ENCODE measurements around the gene LATS2.

Gene LATS2

GRCh38 chr13:21015284-21015683 is 46.1 kb downstream of the LATS2 start:
- DNase-seq (ENCODE audit: low read depth): no peak

DNA sequence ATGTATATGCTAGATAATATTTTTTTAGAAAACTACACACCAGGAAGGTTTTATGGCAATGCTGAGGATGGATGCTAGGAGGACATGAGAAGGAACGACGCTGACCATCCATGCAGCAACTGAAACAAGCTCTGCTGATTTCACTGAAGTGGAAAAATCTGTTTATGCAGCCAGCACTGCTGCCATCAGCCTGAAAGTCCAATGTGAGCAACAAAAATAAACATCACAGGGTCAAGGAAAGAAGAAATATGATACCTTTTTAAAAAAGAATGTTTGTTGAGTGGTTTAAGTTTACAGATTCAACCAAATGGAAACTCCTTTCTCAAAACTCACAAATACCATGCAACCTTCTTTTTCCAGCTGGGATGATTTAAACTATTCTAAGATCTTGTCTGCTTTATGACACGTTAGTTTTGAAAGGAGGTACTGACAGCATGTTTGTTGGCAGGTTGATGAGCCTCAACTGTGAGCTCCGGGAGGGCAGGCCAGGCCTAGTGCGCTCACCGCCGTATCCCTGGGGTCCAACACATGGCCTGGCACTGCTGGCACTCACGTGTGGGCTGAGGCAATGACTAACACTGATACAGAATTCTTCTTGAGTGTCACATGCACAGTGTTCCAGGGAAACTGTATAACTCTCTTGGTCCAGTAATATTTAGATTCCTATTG is 46.8 kb downstream of the LATS2 start:
- DNase-seq (ENCODE audit: low read depth): no peak

DNA sequence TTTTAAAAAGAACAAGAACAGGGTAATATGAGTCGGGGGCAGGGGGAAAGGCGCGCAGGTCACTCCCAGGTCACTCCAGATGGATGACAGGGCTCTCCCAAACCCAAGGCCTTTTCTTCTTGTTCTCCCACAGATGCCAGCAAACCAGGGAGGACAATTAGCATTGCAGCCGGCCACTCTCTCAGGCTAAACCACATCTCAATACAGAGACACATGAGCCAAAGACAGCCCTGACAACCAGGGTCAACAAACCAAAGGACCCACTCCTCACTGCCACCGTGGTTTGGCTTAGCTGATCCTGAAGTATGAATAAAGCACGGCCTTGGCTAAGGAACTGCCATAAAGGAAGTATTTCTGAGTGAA is 47.3 kb downstream of the LATS2 start:
- no peak for DNase-seq (ENCODE audit: low read depth)

GRCh38 chr13:21013682-21014038 is 47.7 kb downstream of the LATS2 start:
- DNase-seq (ENCODE audit: low read depth): no peak

GRCh38 chr13:21012841-21013681 is 48.3 kb downstream of the LATS2 start:
- no peak for DNase-seq (ENCODE audit: low read depth)

- no peak for DNase-seq (ENCODE audit: low read depth)
These were observed 49.2 kb downstream of the LATS2 start for GRCh38 chr13:21012211-21012610.

DNA sequence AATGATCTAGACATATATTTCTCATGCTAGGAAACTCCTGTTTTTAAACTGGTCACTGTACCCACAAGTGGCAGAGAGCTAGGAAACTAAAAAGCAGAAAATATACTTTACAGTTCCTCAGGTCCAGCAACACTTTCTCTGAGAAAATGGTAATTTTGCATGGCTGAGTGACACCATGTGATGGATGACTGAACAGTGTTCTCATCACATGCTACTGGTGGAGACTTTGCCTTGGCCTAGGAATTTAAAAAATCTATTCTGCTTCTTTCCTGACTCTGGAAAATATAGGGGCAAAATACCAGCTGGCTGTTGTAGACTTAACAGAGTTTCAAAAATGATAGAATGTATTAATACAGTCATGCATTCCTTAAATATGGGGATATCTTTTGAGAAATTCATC is 50.0 kb downstream of the LATS2 start:
- no peak for DNase-seq (ENCODE audit: low read depth)

- no peak for DNase-seq (ENCODE audit: low read depth)
These were observed 50.8 kb downstream of the LATS2 start for GRCh38 chr13:21010621-21011020.

DNA sequence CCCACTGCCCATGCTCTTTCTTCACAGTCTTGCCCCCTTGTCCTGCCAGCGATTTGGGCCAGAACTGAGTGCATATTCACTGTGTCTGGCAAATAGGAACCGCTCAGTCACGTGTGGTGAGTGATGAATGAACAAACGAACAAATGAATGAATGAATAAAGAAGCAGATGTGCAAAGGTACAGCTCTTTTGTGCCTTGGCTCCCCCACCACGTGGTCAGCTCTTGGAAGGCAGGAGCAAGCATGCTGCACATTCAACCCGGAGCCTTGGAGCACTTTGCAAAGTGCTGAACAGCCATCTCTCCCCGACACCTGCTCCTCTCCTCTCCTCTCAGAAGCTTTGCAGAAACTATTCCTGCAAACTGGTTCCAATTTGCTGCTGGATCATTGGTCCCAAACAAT is 52.4 kb downstream of the LATS2 start:
- DNase-seq (ENCODE audit: low read depth): no peak

GRCh38 chr13:21008026-21008425 is 53.4 kb downstream of the LATS2 start:
- no peak for DNase-seq (ENCODE audit: low read depth)

DNA sequence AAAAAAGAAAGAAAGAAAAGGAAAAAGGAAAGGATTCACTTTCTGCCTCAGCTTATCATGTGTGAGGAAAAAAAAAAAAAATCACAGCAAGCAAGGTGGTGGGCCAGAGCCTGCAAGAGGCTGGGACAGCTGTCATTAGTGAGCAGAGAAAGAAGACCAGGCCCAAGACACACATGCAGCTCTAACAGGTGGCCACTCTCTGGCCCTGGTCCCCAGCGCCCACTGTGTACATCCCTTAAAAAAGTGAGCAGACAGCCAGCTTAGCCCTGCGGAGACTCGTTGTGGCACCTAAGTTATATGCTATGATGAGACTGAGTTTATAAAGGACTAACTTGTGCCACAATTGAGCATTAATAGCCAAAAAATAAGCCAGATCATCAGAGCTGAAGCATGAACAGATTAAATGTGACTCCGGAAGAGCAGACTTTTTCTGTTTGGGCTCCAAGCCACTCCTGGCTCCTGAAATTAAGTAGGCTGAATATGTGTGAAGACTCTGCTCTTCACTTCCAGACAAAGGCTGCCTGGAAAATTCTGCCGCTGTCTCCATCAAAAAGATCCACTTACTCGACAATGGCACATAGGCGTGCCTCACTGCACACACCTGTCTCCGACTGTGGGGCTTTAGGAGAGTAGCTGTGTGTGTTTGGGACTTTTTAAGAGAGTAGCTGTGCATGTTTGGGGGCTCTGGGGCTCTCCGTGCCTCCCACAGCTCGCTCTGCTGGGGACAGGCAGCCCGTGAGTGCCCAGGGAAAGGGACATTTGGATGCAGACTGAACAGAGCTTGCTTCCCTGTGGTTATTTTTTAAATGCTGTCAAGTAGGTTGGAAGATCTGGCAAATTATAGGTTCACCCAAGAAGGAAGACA is 55.0 kb downstream of the LATS2 start:
- no peak for DNase-seq (ENCODE audit: low read depth)

- no peak for DNase-seq (ENCODE audit: low read depth)
These were observed 56.2 kb downstream of the LATS2 start for GRCh38 chr13:21005193-21005592.

GRCh38 chr13:21001471-21001870 is 59.9 kb downstream of the LATS2 start:
- DNase-seq (ENCODE audit: low read depth): no peak

GRCh38 chr13:21000647-21001046 is 60.7 kb downstream of the LATS2 start:
- no peak for DNase-seq (ENCODE audit: low read depth)

DNA sequence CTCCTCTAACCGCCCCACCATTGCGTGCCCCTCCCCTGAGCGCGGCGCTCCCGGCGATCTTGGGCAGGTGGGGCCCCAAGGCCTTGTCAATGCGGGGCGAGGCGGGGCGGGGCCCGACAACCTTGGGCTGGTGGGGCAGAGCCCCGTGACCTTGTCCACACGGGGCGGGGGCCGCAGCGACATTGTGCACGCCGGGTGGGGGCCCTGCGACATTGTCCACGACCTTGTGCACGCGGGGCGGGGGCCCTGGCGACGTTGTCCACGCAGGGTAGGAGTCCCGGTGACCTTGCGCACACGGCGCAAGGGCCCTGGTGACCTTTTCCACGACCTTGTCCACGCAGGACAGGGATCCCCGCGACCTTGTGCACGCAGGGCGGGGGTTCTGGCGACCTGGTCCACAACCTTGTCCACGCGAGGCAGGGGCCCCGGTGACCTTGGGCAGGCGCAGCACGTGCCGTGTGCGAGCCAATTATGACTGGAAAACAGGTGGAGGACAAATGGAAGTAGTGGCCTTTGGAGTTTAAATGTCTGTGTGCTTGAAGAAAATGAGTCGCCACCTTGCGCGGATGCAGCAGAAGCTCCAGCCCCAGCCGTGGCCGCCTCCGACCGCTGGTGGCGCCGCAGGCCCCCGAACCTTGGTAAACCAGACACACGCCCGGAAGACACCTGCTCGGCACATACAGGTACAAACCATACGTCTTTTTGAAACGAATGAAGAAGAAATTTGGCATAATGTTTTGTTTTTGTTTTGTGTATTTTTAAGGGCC is 62.6 kb downstream of the LATS2 start:
- no peak for DNase-seq (ENCODE audit: low read depth)

GRCh38 chr13:20997301-20998161 is 63.9 kb downstream of the LATS2 start:
- no peak for DNase-seq (ENCODE audit: low read depth)

GRCh38 chr13:20995245-20995838 is 66.0 kb downstream of the LATS2 start:
- no peak for DNase-seq (ENCODE audit: low read depth)

- DNase-seq (ENCODE audit: low read depth): no peak
These were observed 67.0 kb downstream of the LATS2 start for GRCh38 chr13:20994441-20994821.

DNA sequence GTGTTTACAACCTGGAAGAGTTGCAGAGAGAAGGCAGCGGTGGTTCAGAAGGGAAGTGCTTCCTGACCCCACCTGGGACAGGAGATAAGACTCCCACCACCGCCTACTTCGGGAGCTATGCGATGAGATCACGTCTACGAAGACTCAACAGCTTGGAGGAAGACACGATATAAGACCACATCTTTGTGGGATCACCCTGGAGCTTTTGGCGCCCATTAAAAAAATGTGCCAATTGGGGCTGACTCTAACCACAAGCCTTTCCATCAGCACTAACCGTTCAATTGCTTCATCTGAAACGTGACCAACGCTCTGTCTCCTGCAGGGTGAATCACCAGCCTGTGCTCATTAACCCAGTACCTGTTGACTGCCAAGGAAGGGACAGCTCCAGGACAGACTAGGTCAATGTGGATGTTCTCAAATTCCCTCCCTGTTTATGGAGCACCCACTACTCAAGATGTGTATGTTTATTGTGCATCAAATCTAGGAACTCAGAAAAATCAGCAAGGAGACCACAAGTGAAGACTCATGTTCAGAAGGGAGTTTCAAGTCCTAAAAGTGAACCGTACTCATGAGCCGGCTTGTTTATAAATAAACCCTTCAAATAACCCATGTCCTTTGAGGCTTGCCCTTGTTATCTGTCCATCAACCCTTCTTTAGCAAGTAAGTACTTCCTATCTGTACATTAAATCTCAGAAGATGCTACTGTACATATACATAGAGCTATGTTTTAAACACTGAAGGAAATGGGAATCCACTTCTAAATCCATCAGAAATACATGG is 67.5 kb downstream of the LATS2 start:
- no peak for DNase-seq (ENCODE audit: low read depth)

DNA sequence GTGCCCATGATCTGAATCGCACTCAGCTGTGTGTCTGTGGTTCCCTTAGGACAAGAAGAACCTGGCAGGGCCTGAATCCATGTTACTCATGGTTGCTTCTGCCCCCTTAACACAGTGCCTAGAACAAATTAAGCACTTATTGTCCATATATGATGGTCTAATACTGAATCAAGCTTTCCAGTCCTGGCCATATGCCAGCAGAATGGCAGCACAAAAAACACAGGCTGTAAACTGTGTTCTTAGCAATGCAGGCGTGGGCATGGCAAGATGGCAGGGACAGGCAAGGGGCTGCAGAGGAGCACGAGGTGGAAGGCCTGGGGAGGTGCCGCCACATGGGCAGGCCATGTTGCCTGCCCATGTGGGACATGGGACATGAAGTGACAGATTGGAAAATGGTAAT is 68.2 kb downstream of the LATS2 start:
- no peak for DNase-seq (ENCODE audit: low read depth)
